ENCODE results near the gene TSPAN16.

DNA sequence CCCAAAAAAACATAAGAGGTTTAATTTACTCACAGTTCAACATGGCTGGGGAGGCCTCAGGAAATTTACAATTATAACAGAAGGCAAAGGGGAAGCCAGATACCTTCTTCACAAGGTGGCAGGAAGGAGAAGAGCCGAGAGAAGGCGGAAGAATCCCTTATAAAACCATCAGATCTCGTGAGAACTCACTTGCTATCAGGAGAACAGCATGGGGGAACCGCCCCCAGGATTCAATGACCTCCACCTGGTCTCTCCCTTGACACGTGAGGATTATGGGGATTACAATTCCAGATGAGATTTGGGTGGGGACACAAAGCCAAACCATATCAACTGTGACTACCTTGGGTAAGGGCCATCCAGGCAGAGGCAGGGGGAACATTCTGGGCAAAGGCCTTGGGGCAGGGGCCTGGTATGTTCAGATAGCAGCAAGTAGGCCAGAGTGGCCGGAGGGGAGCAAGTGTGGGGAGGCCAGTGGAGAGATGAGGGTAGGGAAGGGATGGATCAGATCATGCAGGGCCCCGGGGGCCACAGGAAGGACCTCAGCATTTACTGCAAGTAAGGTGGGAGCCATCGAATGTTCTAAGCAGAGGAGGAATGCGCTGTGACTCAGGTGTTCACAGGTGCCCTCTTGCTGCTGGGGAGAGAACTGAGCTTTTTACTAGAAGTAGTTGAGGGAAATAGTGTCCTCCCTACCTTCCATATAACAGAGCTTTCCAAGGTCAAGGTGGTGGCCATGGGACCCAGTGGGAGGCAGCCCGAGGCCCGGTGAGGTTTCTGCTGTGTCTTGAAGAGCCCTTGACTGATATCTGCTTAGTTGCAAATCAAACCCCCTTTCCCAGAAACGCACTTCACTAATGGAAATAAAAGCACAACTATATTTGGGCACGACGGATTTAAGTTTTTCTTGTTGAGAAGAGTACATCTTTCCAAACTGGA, 25.5 kb downstream of the TSPAN16 start:
- TF ChIP-seq, protein P1, sequence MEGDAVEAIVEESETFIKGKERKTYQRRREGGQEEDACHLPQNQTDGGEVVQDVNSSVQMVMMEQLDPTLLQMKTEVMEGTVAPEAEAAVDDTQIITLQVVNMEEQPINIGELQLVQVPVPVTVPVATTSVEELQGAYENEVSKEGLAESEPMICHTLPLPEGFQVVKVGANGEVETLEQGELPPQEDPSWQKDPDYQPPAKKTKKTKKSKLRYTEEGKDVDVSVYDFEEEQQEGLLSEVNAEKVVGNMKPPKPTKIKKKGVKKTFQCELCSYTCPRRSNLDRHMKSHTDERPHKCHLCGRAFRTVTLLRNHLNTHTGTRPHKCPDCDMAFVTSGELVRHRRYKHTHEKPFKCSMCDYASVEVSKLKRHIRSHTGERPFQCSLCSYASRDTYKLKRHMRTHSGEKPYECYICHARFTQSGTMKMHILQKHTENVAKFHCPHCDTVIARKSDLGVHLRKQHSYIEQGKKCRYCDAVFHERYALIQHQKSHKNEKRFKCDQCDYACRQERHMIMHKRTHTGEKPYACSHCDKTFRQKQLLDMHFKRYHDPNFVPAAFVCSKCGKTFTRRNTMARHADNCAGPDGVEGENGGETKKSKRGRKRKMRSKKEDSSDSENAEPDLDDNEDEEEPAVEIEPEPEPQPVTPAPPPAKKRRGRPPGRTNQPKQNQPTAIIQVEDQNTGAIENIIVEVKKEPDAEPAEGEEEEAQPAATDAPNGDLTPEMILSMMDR (IDR thresholded peaks at IDR 0.05; ENCODE audit: borderline replicate concordance, extremely low read depth, low read length, poor library complexity, severe bottlenecking), result peak; percentile 39
- no peak for TF ChIP-seq EZH2 (IDR thresholded peaks at IDR 0.05; ENCODE audit: borderline replicate concordance, low read depth, low read length, severe bottlenecking)

Measured in DND-41 (cell line).